ENCODE measurements around the gene RICTOR. TPM values are rescaled to one million over a fixed set of nuclear protein-coding genes. Genes with fewer than 3 reads are reported as not detected.
"Not testable (repeated sequence)": the region's sequence is repeated elsewhere in the genome, so short reads cannot be mapped to it uniquely, and the experiment has no call there.

RICTOR gene
- total and polyA plus RNA-seq, 4 experiments from 2014 or later: 6.7 to 94.9 (median 51.8) TPM

- CTCF ChIA-PET (ENCODE audit: partially characterized antibody): no interaction called here
- no peaks in the 10 kb centered on the region for H3K36me3 ChIP-seq (ENCODE audit: insufficient read depth, low read length)
- peaks cover 0 to 2% (median 0%) of the 10 kb centered on the region in 8 donors for H3K9me3 Mint-ChIP-seq
- no peak overlapping the region for H3K4me3 Mint-ChIP-seq
- POLR2A ChIA-PET (ENCODE audit: partially characterized antibody): no interaction called here
- H3K27me3 ChIP-seq (ENCODE audit: insufficient read depth, low read length): no peaks in the 10 kb centered on the region
- H3K27me3 Mint-ChIP-seq: no peaks in the 10 kb centered on the region
- H3K4me1 ChIP-seq (ENCODE audit: insufficient read depth, low read length): peaks cover 9% of the 10 kb centered on the region
- DNase-seq: no peak
- H3K36me3 Mint-ChIP-seq: peaks cover 38 to 46% of the 10 kb centered on the region in 2 donors
- no peak overlapping the region for H3K4me3 ChIP-seq (ENCODE audit: low read length in 2 of 2)
- peak overlapping the region in 4 of 7 donors; percentile 16 to 32 (median 24) for H3K27ac Mint-ChIP-seq
- peaks cover 21 to 44% (median 24%) of the 10 kb centered on the region in 4 donors for H3K4me1 Mint-ChIP-seq
- intact Hi-C loops (cut with micrococcal nuclease): no loop called here
- no peak overlapping the region for H3K27ac ChIP-seq (ENCODE audit: low read depth, low read length)
- H3K9me3 ChIP-seq (ENCODE audit: control insufficient read depth in 1 of 2, low read length in 2 of 2): no peaks in the 10 kb centered on the region
Measured at GRCh38 chr5:38996123-38996522, 78.1 kb downstream of the RICTOR start.

DNA sequence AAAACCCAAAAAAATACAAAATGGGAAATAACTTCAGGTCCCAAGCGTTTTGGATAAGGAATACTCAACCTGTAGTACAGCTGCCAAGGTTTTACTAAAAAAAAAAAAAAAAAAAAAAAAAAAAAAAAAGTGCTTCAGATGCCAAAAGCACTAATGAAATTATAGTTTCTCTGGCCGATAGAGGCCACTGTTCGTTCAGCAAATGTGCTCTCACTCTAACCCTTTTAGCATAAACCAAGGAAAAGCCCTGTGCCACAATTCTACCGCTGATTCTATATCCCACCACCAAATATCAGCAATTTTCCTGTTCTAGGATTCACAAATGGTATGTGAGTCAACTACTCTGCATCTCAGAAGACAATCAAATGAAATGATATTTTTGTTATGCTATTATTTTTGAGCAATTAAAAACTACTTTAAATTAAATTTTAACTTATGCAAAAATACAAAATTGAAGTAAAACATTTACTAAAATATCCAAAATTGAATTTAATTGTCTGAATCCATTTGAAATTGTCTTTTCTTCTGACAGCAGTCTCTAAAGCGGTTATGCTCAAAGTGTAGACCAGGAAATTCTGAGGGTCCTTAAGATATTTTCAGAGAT lies 79.8 kb downstream of the RICTOR start:
- H3K36me3 Mint-ChIP-seq: peaks cover 45 to 48% of the 10 kb centered on the region in 2 donors

GRCh38 chr5:38989974-38990719 lies 84.1 kb downstream of the RICTOR start:
- H3K4me1 ChIP-seq (ENCODE audit: insufficient read depth, low read length); H3K4me3 ChIP-seq (ENCODE audit: low read length in 2 of 2); H3K36me3 ChIP-seq (ENCODE audit: insufficient read depth, low read length); H3K9me3 ChIP-seq (ENCODE audit: control insufficient read depth in 1 of 2, low read length in 2 of 2); CTCF ChIA-PET (ENCODE audit: partially characterized antibody); H3K27me3 Mint-ChIP-seq; H3K4me3 Mint-ChIP-seq; DNase-seq; H3K27ac ChIP-seq (ENCODE audit: low read depth, low read length); H3K27me3 ChIP-seq (ENCODE audit: insufficient read depth, low read length); H3K27ac Mint-ChIP-seq; POLR2A ChIA-PET (ENCODE audit: partially characterized antibody); H3K9me3 Mint-ChIP-seq: not testable (repeated sequence)
- H3K36me3 Mint-ChIP-seq: peaks cover 62 to 63% of the 10 kb centered on the region in 2 donors
- H3K4me1 Mint-ChIP-seq: peaks cover 11 to 37% (median 20%) of the 10 kb centered on the region in 4 donors
- intact Hi-C loops (cut with micrococcal nuclease): loop anchor here (5.0 kb wide), 2 partner anchors 82 to 557 kb away; partner anchors contain the start of gene RICTOR

More for the DNA sequence above, 79.8 kb downstream of the RICTOR start:
- ChIA-PET POLR2A (ENCODE audit: partially characterized antibody) (no interaction called here), CTCF (ENCODE audit: partially characterized antibody) (interaction anchor here (0.6 to 0.9 kb wide), 4 partner anchors 85 to 506 kb away, joined by 3 to 4 read pairs (median 3); no protein-coding TSS in a partner anchor)
- Histone ChIP-seq H3K27ac (ENCODE audit: low read depth, low read length) (no peak overlapping the region), H3K4me1 (ENCODE audit: insufficient read depth, low read length) (peaks cover 3% of the 10 kb centered on the region), H3K27me3 (ENCODE audit: insufficient read depth, low read length) (no peaks in the 10 kb centered on the region), H3K9me3 (ENCODE audit: control insufficient read depth in 1 of 2, low read length in 2 of 2) (no peaks in the 10 kb centered on the region), H3K36me3 (ENCODE audit: insufficient read depth, low read length) (peaks cover 5% of the 10 kb centered on the region), H3K4me3 (ENCODE audit: low read length in 2 of 2) (no peak overlapping the region)
- Mint-ChIP-seq H3K27ac (peak overlapping the region in 1 of 7 donors; percentile 40), H3K27me3 (no peaks in the 10 kb centered on the region), H3K4me1 (peaks cover 5 to 33% (median 20%) of the 10 kb centered on the region in 4 donors), H3K9me3 (peaks cover 0 to 4% (median 0%) of the 10 kb centered on the region in 8 donors), H3K4me3 (no peak overlapping the region)
- peak; percentile 27 to 45 (median 39) for DNase-seq
- intact Hi-C loops (cut with micrococcal nuclease): loop anchor here (1.0 to 5.0 kb wide), 4 partner anchors 78 to 553 kb away; partner anchors contain the start of gene RICTOR

DNA sequence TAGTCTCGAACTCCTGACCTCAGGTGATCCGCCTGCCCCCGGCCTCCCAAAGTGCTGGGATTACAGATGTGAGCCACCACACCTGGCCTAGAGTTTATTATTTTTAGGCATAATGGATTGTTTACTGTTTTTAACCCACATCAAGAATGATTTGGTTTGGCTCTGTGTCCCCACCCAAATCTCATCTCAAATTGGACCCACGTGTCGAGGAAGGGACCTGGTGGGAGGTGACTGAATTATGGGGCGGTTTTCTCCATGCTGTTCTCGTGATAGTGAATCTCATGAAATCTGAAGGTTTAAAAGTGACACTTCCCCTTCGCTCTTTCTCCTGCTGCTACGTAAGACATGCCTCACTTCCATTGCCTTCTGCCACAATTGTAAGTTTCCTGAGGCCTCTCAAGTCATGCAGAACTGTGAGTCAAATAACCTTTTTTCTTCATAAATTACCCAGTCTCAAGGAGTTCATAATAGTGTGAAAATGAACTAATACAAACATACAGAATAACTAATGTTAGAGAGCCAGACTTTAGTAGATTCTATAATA lies 88.2 kb downstream of the RICTOR start:
- Histone ChIP-seq H3K9me3 (ENCODE audit: control insufficient read depth in 1 of 2, low read length in 2 of 2) (no peaks in the 10 kb centered on the region), H3K27me3 (ENCODE audit: insufficient read depth, low read length) (no peaks in the 10 kb centered on the region), H3K4me3 (ENCODE audit: low read length in 2 of 2) (no peak overlapping the region), H3K4me1 (ENCODE audit: insufficient read depth, low read length) (no peaks in the 10 kb centered on the region), H3K36me3 (ENCODE audit: insufficient read depth, low read length) (peaks cover 5% of the 10 kb centered on the region), H3K27ac (ENCODE audit: low read depth, low read length) (no peak overlapping the region)
- ChIA-PET POLR2A (ENCODE audit: partially characterized antibody) (no interaction called here), CTCF (ENCODE audit: partially characterized antibody) (no interaction called here)
- no peak overlapping the region for H3K4me3 Mint-ChIP-seq
- DNase-seq: no peak
- no peaks in the 10 kb centered on the region for H3K27me3 Mint-ChIP-seq
- peaks cover 9 to 36% (median 16%) of the 10 kb centered on the region in 4 donors for H3K4me1 Mint-ChIP-seq
- H3K36me3 Mint-ChIP-seq: peaks cover 52 to 63% of the 10 kb centered on the region in 2 donors
- intact Hi-C loops (cut with micrococcal nuclease): no loop called here
- peaks cover 0 to 8% (median 0%) of the 10 kb centered on the region in 8 donors for H3K9me3 Mint-ChIP-seq
- peak overlapping the region in 3 of 7 donors; percentile 3 to 28 (median 22) for H3K27ac Mint-ChIP-seq

GRCh38 chr5:38979535-38979934 lies 94.7 kb downstream of the RICTOR start:
- intact Hi-C loops (cut with micrococcal nuclease): no loop called here
- H3K4me1 Mint-ChIP-seq: peaks cover 0 to 9% (median 5%) of the 10 kb centered on the region in 4 donors
- no peaks in the 10 kb centered on the region for H3K27me3 Mint-ChIP-seq
- no peak overlapping the region for H3K4me3 Mint-ChIP-seq
- Histone ChIP-seq H3K27me3 (ENCODE audit: insufficient read depth, low read length) (no peaks in the 10 kb centered on the region), H3K36me3 (ENCODE audit: insufficient read depth, low read length) (peaks cover 6% of the 10 kb centered on the region), H3K4me1 (ENCODE audit: insufficient read depth, low read length) (no peaks in the 10 kb centered on the region), H3K9me3 (ENCODE audit: control insufficient read depth in 1 of 2, low read length in 2 of 2) (no peaks in the 10 kb centered on the region), H3K27ac (ENCODE audit: low read depth, low read length) (no peak overlapping the region), H3K4me3 (ENCODE audit: low read length in 2 of 2) (no peak overlapping the region)
- peaks cover 18 to 58% of the 10 kb centered on the region in 2 donors for H3K36me3 Mint-ChIP-seq
- DNase-seq: no peak
- no peaks in the 10 kb centered on the region for H3K9me3 Mint-ChIP-seq
- ChIA-PET CTCF (ENCODE audit: partially characterized antibody) (interaction anchor here (1.4 kb wide), 1 partner anchor 101 kb away, joined by 4 read pairs; no protein-coding TSS in a partner anchor), POLR2A (ENCODE audit: partially characterized antibody) (no interaction called here)
- H3K27ac Mint-ChIP-seq: peak overlapping the region in 1 of 7 donors; percentile 66

GRCh38 chr5:38978036-38978435 lies 96.2 kb downstream of the RICTOR start:
- ChIA-PET CTCF (ENCODE audit: partially characterized antibody) (interaction anchor here (1.6 to 1.7 kb wide), 2 partner anchors 101 to 103 kb away, joined by 4 to 5 read pairs; no protein-coding TSS in a partner anchor), POLR2A (ENCODE audit: partially characterized antibody) (no interaction called here)
- H3K4me1 ChIP-seq (ENCODE audit: insufficient read depth, low read length): no peaks in the 10 kb centered on the region
- intact Hi-C loops (cut with micrococcal nuclease): no loop called here
- Mint-ChIP-seq H3K36me3 (peaks cover 24 to 60% of the 10 kb centered on the region in 2 donors), H3K27ac (no peak overlapping the region), H3K9me3 (no peaks in the 10 kb centered on the region), H3K4me1 (peaks cover 0 to 10% (median 5%) of the 10 kb centered on the region in 4 donors), H3K27me3 (no peaks in the 10 kb centered on the region), H3K4me3 (no peak overlapping the region)
- peaks cover 6% of the 10 kb centered on the region for H3K36me3 ChIP-seq (ENCODE audit: insufficient read depth, low read length)
- no peak overlapping the region for H3K4me3 ChIP-seq (ENCODE audit: low read length in 2 of 2)
- H3K9me3 ChIP-seq (ENCODE audit: control insufficient read depth in 1 of 2, low read length in 2 of 2): no peaks in the 10 kb centered on the region
- no peak for DNase-seq
- H3K27ac ChIP-seq (ENCODE audit: low read depth, low read length): no peak overlapping the region
- H3K27me3 ChIP-seq (ENCODE audit: insufficient read depth, low read length): no peaks in the 10 kb centered on the region

DNA sequence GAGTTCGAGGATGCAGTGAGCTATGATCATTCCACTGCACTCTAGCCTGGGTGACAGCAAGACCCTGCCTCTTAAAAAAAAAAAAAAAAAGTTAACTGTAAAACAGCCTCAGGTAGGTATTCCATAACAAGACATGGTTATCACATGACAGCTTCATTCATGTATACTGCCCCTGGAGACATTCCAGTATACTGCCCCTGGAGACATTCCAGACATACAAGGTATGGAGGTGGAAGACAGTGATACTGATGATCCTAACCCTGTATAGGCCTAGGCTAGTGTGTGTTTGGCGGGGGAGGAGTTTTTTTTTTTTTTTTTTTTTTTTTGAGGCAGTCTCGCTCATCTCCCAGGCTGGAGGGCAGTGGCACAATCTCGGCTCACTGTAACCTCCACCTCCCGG lies 105.5 kb downstream of the RICTOR start:
- H3K36me3 Mint-ChIP-seq: peaks cover 21 to 54% of the 10 kb centered on the region in 2 donors
- CTCF ChIA-PET (ENCODE audit: partially characterized antibody): interaction anchor here (0.7 to 1.4 kb wide), 3 partner anchors 112 to 321 kb away, joined by 3 to 6 read pairs (median 3); no protein-coding TSS in a partner anchor
- no peaks in the 10 kb centered on the region for H3K4me1 ChIP-seq (ENCODE audit: insufficient read depth, low read length)
- no peaks in the 10 kb centered on the region for H3K4me1 Mint-ChIP-seq
- H3K27ac Mint-ChIP-seq: no peak overlapping the region
- H3K4me3 Mint-ChIP-seq: no peak overlapping the region
- DNase-seq: no peak
- no peaks in the 10 kb centered on the region for H3K9me3 Mint-ChIP-seq
- H3K27me3 ChIP-seq (ENCODE audit: insufficient read depth, low read length): no peaks in the 10 kb centered on the region
- POLR2A ChIA-PET (ENCODE audit: partially characterized antibody): interaction anchor here (0.7 kb wide), 1 partner anchor 95 kb away, joined by 3 read pairs; no protein-coding TSS in a partner anchor
- H3K9me3 ChIP-seq (ENCODE audit: control insufficient read depth in 1 of 2, low read length in 2 of 2): no peaks in the 10 kb centered on the region
- no peaks in the 10 kb centered on the region for H3K27me3 Mint-ChIP-seq
- no peak overlapping the region for H3K4me3 ChIP-seq (ENCODE audit: low read length in 2 of 2)
- H3K27ac ChIP-seq (ENCODE audit: low read depth, low read length): no peak overlapping the region
- peaks cover 22% of the 10 kb centered on the region for H3K36me3 ChIP-seq (ENCODE audit: insufficient read depth, low read length)
- intact Hi-C loops (cut with micrococcal nuclease): no loop called here

Data from CD4-positive, alpha-beta memory T cell (primary cell).